Stimulated activated CD8-positive, alpha-beta memory T cell treated with anti-CD3 and anti-CD28 coated beads, Interleukin-12 subunit alpha, Interleukin-12 subunit beta, amount 100 ng/mL, for 24 hours (primary cell): ENCODE data around the gene CBX8.

Experiments
- DNase-seq: peaks from one replicate; pipeline ENCODE4 v3.0.0-alpha.2; 2020; ENCODE audit errors: extremely low read depth

CBX8 gene

DNA sequence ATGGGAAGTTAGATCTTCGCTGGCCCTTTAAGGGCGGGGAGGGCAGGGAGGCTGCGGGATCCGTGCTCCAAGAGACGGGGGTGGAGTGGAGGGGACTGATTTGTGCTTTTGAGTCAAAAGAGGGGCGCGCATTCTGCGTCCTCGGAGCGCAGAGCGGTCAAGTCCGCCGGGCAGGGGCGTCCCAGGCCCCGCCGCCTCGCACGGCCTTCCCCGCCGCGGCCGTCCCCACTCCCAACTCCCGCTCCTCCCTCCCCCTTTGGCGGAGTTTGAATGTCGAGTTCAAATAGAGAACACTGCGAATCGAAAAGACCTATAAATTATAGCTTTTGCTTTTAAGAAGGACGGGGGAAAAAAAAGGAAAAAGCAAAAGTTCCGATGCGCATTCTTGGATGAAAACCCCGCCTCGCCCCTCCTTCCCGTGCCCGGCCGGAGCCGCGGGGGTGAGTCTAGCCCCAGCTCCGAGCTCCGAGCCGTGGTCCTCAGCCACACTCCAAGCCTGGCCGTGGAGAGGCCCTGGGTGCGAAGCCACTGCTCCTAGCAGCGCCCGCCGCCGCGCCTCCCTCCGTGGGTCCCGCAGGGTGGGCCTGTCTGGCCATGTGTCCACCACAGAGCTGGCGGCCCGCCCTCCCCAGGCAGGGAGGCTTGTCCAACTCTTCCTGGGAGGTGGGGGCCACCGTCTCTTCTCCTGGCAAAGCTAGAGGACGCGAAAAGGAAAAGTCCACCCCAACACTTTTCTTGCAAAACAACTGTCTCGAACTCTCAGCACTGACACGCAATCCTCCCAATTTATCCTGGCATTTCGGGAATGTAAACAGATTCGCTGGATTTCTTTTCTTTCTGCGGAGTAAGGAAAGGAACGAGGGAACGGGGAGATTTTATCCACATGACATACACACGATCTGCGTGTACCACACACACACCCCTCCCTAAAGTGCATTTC, 3.6 kb downstream of the CBX8 start:
- no peak for DNase-seq

DNA sequence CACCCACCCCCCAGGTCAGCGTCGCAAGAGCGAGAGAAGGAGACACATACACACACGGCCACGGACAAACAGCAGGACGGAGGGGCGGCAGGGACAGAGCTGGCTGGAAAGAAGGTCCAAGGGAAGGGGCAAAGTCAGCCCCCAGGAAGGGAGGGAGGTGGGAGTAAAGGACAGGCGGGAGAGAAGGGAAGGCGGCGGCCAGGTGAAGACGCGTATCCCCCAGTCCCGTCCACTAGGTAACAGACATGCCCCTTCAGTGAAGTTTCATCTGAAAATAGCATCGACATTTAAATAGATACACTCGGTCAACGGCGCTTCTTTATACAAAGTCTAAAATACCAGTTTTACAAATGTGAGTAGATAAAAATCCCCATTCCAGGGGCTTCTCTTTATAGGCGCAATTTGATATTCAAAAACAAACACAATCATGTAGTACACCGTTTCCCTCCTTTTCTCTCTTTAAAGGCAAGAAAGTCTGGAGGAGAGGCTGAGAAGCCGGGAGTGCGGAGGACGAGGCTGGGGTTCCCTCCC, 4.5 kb downstream of the CBX8 start:
- DNase-seq, result no peak

DNA sequence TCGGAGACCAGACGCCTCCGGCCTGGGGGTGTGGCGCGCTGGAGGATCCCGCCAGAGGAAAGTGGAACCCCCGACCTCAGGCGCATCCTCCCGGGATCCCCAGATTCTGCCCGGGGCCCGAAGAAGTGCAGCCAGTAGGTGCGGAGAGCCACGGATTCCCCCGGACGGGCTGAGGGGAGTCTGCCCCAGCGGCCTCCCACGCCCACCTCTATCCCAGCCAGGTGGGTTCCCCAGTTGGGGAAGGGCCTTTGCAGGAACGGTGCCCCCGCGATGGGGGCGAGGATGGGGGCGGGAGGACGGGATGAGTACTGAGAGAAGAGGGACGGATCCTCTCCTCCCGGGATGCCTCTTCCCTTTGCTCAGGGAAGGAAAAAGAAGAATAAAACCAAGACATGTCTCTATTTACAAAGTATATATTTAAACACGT, 5.1 kb downstream of the CBX8 start:
- no peak for DNase-seq

DNA sequence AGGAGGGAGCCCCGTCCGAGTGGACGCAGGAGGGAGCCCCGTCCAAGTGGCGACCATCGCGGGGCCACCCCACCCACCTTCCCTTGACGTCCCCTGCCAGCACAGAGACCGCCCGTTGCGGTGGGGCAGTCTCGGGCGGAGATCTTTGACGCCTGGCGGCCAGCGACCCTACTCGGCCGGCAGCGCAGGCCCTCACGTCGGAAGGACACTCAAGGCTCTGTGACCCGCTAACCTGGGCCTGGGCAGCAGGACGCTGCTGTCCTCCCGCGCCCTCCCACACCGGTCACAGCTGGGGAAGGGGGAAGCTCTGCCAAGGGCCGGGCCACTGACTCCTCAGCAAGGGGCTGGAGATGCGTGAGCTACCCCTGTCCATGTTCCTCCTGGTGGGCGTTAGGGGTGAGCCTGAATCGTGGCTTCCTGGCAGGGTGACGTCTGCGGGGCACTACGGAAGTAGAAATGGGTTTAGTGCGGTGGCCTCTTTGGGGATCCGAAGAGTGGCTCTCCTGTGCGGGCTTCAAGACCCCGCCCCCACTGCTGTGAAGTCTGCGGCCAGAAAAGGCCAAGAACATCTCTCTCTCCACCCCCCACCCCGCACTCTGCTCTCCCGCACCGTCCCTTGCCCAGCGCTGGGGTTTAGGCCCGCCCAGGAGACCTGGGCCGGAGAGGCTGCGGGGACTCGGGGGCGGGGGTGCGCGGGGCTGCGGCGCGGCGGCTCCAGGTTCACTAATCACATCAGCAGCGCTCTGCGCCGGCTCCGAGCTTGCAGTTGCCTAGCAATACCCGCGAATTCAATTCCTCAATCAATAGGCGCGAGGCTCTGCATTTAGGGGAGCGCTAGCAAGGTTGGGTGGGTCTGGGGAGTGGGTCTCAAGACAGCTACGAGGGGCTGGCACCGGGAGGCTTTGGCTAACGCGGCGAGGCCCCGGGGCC, 5.8 kb downstream of the CBX8 start:
- no peak for DNase-seq

DNA sequence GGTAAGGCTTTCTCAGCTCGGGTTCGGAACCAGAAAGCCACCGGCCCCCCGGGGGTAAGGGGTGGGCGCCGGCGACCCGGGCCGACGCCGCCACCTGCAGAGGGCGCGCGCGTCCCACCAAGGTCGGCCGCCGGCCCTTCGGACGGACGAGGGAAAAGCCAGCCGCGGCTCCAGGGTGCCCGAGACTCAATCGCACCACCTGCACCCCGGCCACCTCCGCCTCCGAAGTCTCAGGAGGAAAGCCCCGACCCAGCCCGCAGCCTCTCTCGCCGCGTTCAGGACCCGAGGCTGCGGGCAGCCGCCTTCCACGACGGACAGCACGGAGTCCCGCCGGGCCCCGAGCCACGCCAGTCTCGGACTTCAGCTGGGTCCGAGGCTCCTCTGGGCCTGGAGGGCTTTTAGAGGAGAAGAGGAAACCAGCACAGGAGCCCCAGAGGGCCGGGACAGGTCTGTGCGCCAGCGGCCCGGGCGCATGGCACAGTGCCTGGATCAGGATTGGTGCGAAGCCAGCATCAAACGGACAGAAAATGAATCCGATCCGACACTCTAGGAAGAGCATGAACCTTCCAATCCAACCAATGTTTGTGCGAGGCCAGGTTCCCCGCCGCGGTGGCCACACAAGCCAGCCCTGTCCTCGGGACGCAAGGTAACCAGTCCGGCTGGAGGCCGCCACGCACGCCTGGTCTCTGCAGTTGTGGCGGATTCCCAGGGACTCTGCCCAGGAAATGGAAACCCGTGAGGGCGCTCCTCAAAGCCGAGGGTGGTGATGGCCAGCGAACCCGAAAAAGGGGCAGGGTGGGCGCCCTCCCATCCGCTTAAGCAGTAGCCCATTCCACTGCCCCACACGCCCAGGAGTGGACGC, 6.7 kb downstream of the CBX8 start:
- no peak for DNase-seq

DNA sequence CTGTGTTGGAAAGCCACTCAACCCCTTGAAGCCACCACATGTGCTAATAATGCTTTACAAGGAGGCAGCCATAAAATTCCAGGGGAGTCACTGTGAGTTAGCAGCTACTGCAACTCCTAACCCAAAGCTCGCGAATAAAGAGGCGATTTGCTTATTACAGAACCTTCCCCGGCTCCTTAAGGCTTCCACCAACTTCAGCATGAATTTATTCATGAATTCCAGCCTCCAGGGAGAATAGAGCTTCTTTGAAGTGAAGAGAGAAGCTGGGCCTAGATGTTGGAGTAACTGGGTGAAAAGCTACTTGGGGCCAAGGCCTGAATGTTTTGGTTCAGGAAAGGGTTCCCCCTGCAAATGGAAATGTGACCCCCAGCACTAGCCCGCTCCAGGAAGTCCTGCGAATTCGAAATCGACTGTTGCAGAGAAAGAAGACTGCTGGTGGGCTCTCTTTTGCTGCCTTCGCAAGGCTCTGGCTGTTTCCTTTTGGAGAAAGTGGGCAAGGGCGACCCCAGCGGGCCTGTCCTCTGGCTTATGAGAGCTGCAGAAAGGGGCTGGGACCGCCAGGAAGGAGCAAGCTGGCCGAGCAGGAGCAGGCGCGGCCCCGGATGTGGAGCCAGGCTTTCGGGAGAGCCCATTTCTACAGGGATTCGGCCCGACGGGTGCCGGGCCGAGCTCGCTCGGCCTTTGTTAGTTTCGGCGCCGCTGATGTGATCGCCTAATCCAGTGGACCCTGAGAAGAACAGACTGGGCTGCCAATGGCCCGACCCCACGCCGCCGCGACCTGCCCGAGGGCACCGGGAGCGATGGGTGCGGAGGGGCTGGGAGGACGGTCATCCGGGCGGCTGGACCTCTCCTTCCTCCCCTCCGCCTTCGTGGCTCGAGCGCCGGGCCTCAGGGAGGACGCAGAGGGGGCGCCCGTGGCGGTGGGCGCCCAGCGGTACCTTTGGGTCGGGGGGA, 7.6 kb downstream of the CBX8 start:
- DNase-seq, result no peak

DNA sequence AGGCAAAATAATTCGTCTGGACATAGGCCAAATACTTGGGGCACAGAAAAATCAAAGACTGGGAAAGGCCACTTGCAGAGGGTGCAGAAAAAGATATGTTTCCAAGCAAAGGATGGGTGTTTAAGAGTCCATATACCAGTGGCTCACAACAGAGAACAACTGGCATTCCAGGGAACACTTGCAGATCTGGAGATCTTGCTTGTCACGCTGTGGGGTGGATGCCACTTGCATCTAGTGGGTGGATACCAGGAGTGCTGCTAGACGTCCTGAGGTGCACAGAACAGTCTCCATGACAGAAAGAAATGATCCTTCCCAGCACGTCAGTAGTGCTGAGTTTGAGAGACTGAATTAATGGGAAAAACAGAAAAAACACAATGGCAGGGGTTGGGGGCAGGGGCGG, 8.4 kb downstream of the CBX8 start:
- no peak for DNase-seq

DNA sequence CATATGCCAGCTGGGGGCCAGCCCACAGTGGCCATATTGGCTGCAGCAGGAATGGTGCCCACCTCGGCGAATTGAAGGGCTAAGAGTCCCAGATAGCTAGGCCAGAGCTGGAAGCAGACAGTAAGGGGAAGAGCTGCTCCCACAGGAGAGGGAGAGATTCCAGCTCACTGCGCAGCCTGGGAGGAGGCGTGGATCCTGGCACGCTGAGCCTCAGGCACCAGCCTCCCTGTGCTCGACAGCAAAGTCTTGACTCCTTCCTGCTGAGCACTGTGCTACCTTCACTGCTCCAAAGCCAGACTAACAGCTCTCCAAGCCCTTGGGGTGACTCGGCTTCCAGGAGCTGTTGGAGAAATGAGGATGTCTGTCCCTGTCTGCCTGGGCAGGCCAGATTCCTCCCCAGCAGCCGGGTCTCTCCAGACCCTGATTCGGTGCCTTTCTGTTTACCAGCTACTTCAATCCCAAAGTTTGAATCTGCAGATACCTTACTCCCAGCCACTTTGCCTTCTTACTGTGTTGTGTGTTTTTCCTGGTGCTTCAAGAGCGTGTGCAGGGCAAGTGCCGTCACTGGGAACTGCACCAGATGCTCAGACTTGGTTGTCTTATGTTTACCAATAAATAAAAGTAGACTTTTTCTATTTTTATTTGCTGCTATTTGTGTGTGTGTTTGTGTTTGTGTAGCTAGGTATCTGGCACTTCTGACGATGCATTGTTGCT, 9.8 kb downstream of the CBX8 start:
- DNase-seq, result no peak

DNA sequence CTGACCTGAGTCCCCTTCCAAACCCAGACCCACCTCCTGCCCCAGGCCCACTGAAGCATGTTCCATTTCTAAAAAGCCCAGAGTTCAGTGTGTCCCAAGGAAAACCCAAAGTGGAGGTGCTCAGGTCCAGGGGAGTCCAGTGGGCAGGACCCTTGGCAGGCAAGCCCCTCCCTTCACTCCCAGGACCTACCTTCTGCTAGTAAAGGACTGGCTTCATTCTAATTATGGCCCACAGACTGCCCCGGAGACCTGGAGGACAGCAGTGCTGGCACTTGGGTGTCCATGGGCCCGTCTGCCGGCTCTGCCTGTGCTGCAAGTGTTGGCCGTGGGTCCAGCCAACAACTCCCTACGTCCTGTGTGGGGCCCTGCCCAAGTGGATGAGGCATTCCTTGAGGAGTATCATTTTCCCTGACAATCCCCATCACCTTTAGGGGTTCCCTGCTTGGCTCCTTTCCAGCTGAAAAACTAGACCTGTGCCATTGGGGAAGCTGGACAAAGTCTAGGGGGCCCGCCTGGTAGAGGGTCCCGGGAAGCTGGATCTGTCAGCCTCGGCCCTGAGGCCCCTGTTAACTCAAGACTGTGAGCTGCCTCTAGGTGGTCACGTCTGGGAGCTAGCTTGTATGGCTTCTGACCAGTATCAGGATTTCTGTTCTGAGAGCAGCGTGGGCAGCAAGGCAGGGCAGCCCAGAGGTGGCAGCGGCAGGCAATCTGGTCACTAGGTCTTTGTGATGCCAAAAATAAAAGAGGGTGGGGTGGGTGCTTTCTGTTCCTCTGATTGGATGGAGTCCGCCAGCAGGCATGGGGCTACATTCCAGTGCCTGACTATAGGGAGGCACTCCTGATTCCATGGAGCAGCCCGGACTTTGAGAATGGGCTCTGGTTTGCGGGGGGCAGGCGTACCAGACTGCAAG, 10.7 kb downstream of the CBX8 start:
- no peak for DNase-seq

DNA sequence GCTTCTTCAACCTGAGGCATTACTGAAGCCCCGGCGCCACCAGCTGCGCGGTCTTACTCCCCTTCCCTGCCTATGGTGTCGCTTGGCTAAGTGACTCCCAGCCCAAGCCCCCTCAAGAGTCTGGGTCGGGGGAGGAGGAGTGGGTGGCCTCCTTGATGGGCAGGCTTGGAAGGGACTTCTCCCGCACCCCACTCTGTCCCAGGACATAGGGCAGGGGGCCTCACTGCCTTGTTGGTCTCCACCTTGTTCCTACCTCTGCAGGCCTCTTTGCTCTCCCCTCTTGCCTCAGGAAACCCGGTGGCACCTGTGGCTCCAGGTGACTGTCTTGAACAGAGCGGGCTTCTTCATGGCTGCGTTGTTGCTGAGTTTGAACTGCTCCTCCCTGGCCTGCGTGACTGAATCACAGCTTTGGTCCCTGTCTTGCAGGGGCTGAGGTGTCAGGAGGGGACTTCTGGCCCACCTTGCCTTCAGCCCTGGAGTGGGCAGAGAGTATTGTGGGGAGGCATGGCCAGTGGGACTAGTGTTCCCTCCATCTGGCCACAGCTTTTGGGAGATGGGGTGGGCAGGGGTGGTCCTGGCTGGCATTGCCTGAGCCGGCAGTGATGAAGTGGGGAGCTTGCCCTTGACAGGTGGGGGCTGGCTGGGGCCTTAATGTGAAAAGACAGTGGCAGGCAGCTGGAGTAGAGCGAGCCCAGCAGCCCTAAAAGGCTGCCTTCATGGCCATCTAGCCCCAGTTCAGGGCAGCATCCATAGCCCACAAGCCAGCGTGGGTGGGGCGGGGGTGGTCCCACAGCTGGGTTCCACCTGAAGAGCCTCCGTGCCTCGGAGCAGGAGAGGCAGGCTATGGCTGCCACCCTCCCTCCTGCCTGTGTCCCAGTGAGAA, 11.6 kb downstream of the CBX8 start:
- no peak for DNase-seq

DNA sequence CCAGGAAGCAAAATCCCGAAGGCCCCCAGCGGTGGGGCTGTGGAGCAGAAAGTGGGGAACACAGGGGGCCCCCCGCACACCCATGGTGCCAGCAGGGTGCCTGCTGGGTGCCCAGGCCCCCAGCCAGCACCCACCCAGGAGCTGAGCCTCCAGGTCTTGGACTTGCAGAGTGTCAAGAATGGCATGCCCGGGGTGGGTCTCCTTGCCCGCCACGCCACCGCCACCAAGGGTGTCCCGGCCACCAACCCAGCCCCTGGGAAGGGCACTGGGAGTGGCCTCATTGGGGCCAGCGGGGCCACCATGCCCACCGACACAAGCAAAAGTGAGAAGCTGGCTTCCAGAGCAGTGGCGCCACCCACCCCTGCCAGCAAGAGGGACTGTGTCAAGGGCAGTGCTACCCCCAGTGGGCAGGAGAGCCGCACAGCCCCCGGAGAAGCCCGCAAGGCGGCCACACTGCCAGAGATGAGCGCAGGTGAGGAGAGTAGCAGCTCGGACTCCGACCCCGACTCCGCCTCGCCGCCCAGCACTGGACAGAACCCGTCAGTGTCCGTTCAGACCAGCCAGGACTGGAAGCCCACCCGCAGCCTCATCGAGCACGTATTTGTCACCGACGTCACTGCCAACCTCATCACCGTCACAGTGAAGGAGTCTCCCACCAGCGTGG, 12.4 kb downstream of the CBX8 start:
- no peak for DNase-seq

DNA sequence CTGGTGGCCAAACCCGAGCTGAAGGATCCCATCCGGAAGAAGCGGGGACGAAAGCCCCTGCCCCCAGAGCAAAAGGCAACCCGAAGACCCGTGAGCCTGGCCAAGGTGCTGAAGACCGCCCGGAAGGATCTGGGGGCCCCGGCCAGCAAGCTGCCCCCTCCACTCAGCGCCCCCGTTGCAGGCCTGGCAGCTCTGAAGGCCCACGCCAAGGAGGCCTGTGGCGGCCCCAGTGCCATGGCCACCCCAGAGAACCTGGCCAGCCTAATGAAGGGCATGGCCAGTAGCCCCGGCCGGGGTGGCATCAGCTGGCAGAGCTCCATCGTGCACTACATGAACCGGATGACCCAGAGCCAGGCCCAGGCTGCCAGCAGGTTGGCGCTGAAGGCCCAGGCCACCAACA, 13.0 kb downstream of the CBX8 start:
- no peak for DNase-seq

DNA sequence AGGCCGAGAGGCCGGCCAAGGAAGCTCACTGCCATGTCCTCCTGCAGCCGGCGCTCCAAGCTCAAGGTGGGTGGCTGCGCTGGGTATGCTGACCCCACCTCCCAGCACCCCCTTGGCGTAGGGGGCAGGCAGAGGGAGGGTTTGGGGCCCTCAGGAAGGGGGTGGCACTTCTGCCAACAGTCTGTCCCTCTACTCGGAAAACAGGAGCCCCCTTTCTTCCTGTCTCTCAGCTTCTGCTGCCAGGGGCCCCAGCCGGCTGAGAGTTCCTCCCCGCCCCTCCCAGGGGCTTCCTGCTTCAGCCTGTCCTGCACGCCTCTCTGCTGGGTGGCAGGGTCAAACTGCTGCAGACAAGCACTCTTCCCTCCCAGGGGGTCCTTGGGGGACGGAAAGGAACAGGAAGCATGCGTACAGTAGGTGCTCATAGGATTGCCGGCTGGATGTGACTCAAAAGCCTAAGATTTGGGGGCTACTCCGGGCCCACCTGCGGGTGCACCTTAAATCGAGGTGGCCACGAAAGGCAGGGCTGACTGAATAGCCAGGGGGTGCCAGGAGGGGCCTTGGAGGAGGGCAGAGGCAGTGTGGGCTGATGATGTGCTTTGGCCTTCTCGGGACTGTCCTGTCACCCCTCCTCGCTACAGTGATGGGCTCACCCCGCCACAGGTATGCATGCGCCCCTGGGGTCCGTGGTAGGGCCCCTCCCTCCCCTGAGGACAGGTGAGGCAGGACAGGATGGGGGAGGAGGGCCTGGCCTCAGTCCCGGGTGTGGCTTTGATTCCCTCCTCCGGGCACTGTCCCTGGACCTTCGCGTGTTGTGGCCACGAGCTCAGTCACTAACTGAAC, 14.9 kb downstream of the CBX8 start:
- no peak for DNase-seq

DNA sequence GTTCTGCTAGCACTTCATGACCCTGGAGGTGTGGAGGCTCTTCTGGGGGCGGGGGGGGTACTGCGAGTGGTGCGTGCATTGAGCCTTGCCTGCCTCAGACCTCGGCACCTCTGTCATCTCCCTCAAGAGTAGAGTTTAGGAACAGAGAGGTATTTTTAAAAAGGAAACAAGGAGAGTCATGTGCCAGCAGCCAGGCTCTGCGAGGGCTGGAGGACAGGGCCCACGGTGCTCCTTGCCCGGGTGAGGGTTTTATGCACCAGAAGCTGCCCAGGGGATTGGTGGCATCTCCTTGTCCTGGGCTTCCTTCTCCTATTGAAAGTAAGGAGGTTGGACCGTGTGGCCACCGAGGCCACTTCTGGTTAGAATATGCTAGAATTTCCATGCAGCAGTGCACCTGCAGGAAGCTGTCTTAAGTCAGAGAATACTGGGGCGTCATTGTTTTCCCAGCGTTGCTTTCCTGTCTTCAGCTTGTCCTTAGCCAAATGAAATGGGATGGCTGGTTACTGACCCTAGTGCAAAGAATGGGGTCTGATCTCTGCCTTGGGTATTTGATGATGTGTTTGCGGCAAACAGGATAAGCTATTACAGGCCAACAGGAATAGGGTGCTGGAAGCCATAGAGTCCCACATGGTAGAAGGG, 15.7 kb downstream of the CBX8 start:
- DNase-seq, result no peak

DNA sequence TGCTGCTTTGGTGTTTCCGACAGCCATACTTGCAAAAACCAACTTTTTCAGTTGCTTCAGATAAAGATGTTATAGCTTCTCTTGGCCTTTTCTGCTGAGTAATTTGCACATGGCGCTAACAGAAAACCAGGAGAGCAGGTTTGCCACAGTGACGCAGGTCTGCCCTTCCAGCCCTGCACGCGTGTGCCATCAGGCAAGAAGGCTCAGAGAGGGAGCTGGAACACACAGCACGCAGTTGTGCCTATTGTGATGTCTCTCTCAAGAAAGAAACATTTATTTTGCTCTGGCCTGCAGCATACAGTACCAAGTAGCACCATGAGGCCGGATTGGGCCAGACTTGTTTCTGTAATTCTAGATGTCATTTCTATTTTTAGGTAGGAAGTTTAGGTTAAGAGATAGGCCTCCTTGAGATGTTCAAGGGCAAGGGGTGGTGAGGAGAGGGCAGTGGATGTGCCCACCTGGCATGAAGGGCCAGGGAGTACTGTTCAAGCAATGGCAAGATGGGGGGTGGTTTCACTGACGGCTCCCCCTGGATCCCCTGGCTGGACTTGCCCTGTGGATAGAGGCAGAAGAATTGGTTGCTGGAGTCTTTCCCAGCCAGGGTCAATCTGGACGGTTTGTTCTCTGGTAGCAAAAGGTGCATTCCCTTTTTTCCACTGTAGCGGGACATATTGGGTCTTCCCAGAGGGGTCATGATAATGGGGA, 17.1 kb downstream of the CBX8 start:
- no peak for DNase-seq
